IMR-90 (cell line): Measurements from ENCODE around the gene RMDN2.

Source experiments
- MXI1 ChIP-seq: IDR thresholded peaks from 2 replicates; pipeline ENCODE4 v1.6.1; 2012; ENCODE audit warnings: low read depth, mild to moderate bottlenecking, low read length, moderate library complexity, borderline replicate concordance
- POLR2A ChIP-seq: IDR thresholded peaks from 2 replicates; pipeline ENCODE4 v1.6.1; 2012; ENCODE audit warnings: mild to moderate bottlenecking, low read depth, low read length
- SMC3 ChIP-seq: fragments of 150-350 bp; IDR thresholded peaks from 2 replicates; pipeline ENCODE4 v1.6.1; 2016; ENCODE audit warnings: low read depth, mild to moderate bottlenecking, antibody characterized with exemption, low read length, moderate library complexity
- TF ChIP-seq, protein P1 (sequence below): fragments of 150-350 bp; IDR thresholded peaks from 2 replicates; pipeline ENCODE4 v1.6.1; 2016; ENCODE audit warnings: low read depth, mild to moderate bottlenecking, low read length, moderate library complexity, borderline replicate concordance
- TF ChIP-seq, protein P2 (sequence below): conservative IDR thresholded peaks from 2 replicates; pipeline ENCODE4 v1.5.1; 2012; ENCODE audit warnings: mild to moderate bottlenecking, low read depth, low read length, improper control_type of control experiment
- TF ChIP-seq, protein P3 (sequence below): fragments of 150-350 bp; IDR thresholded peaks from 2 replicates; pipeline ENCODE4 v1.6.1; 2017; ENCODE audit warnings: mild to moderate bottlenecking, antibody characterized with exemption, low read length, low read depth

DNA sequence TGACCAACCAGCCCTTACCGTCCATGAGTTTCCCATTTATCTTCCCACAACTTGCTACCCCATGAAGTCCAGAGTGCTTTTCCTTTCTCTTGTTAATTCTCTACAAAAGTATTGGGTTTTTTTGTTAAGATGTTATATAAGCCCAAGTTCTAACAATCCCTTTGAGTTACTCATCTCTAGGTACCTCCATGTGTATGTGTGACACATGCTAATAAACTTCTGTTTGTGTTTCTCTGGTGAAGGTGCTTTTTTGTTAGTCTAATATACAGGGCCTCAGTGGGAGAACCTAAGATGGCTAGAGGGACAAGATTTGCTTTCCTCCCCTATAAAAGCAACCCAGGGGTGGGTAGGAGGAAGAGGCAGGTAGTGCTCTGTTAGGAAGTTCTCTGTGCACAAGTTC lies 31.8 kb upstream of the RMDN2 start:
- TF ChIP-seq, protein P1, sequence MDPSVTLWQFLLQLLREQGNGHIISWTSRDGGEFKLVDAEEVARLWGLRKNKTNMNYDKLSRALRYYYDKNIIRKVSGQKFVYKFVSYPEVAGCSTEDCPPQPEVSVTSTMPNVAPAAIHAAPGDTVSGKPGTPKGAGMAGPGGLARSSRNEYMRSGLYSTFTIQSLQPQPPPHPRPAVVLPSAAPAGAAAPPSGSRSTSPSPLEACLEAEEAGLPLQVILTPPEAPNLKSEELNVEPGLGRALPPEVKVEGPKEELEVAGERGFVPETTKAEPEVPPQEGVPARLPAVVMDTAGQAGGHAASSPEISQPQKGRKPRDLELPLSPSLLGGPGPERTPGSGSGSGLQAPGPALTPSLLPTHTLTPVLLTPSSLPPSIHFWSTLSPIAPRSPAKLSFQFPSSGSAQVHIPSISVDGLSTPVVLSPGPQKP: no peak
- TF ChIP-seq, protein P2, sequence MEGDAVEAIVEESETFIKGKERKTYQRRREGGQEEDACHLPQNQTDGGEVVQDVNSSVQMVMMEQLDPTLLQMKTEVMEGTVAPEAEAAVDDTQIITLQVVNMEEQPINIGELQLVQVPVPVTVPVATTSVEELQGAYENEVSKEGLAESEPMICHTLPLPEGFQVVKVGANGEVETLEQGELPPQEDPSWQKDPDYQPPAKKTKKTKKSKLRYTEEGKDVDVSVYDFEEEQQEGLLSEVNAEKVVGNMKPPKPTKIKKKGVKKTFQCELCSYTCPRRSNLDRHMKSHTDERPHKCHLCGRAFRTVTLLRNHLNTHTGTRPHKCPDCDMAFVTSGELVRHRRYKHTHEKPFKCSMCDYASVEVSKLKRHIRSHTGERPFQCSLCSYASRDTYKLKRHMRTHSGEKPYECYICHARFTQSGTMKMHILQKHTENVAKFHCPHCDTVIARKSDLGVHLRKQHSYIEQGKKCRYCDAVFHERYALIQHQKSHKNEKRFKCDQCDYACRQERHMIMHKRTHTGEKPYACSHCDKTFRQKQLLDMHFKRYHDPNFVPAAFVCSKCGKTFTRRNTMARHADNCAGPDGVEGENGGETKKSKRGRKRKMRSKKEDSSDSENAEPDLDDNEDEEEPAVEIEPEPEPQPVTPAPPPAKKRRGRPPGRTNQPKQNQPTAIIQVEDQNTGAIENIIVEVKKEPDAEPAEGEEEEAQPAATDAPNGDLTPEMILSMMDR: no peak
- TF ChIP-seq POLR2A (no peak), MXI1 (no peak), SMC3 (no peak)
- TF ChIP-seq, protein P3, sequence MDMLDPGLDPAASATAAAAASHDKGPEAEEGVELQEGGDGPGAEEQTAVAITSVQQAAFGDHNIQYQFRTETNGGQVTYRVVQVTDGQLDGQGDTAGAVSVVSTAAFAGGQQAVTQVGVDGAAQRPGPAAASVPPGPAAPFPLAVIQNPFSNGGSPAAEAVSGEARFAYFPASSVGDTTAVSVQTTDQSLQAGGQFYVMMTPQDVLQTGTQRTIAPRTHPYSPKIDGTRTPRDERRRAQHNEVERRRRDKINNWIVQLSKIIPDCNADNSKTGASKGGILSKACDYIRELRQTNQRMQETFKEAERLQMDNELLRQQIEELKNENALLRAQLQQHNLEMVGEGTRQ: no peak
